Measurements from ENCODE around the gene RGP1. TPM values are rescaled to one million over a fixed set of nuclear protein-coding genes. Genes with fewer than 3 reads are reported as not detected.
A peak's percentile ranks its signal among the peaks of the same experiment; 100 is the strongest.

The RGP1 gene
- total and polyA plus RNA-seq, 9 of the 15 experiments (the other 6 are each of a cell fraction or from before 2014, with no cell fraction given): 0.42 to 13.8 (median 6.7) TPM

DNA sequence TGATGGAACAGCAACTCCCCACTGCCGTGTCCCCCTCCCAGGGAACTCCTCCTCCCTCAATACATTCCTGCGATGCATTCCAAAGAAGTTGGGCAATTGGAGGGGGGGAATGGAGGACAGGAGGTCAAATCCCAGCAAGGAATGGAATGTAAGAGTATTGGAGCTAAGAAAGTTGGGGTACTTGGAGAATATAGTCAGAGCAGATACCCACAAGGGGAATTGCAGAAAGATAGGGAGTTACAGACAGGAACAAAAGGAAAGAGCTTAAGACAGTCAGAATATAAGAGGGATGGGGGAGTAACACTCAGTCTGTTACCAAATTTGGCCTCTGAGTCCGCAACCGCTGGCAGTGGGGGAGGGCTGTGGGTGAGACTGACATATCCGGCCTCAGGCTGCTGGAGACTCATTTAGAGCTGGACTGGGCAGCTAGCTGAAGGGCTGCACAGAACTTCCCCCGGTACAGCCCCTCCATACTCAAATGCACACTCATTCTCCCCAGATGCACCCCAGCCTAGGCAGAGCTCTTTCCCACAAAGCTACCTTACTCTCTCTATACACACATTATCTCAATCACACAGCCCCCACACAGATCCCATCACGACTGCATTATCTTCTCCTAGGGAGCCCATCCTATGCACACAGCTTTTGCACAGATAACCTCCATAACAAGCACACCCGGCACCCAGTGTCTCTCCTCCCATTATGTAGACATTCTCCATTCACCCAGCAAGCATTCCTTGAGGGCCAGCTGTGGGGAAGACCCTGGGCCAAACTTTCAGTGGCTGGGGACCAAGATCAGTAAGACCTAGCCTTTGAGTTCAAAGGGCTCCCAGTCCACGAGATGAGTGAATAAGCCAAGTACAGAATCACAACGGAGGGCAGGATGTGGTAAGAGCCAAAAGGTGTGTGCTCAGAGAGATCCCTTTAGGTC is 20.8 kb upstream of the RGP1 start (continued):
- TF ChIP-seq ZNF395 (CRISPR knock-in tag; IDR thresholded peaks at IDR 0.05) (peak; percentile 77), IRF2 (CRISPR knock-in tag; IDR thresholded peaks at IDR 0.05) (no peak), ETV5 (CRISPR knock-in tag; IDR thresholded peaks at IDR 0.05; ENCODE audit: low read depth) (peak; percentile 73), TCFL5 (CRISPR knock-in tag; conservative IDR thresholded peaks at IDR 0.05) (no peak), SMARCC2 (IDR thresholded peaks at IDR 0.05; ENCODE audit: low read depth) (peak; percentile 53; the same call in 1 of the 2 replicates), TEAD4 (IDR thresholded peaks at IDR 0.05; ENCODE audit: low read length) (peak; percentile 92), TEAD4 (CRISPR knock-in tag; IDR thresholded peaks at IDR 0.05; ENCODE audit: borderline replicate concordance) (no peak), MXI1 (IDR thresholded peaks at IDR 0.05; ENCODE audit: low read depth, low read length) (0 out of 2 replicates have a peak, but pooled peaks have one; percentile 11), TOE1 (IDR thresholded peaks at IDR 0.05; ENCODE audit: borderline replicate concordance) (0 out of 2 replicates have a peak, but pooled peaks have one; percentile 38), TOE1 (CRISPR knock-in tag; IDR thresholded peaks at IDR 0.05; ENCODE audit: borderline replicate concordance, low read depth) (no peak), JUND (IDR thresholded peaks at IDR 0.05; ENCODE audit: borderline replicate concordance, low read depth, low read length) (no peak; the same call in 1 of the 2 replicates), JUND (tag; IDR thresholded peaks at IDR 0.05; ENCODE audit: borderline replicate concordance, low read depth, low read length) (peak; percentile 55; the same call in 1 of the 3 replicates), NR2C2 (CRISPR knock-in tag; IDR thresholded peaks at IDR 0.05) (no peak), NR2C2 (tag; IDR thresholded peaks at IDR 0.05) (peak; percentile 76), TFAP4 (CRISPR knock-in tag; IDR thresholded peaks at IDR 0.05; ENCODE audit: borderline replicate concordance) (peak; percentile 52; the same call in 1 of the 2 replicates), ATF2 (CRISPR knock-in tag; IDR thresholded peaks at IDR 0.05) (no peak), TAF7 (tag; IDR thresholded peaks at IDR 0.05) (peak; percentile 27; the same call in 1 of the 2 replicates), RBBP5 (IDR thresholded peaks at IDR 0.05; ENCODE audit: borderline replicate concordance, insufficient read depth, low read length, poor library complexity, severe bottlenecking) (no peak)
- TF ChIP-seq, protein P1, sequence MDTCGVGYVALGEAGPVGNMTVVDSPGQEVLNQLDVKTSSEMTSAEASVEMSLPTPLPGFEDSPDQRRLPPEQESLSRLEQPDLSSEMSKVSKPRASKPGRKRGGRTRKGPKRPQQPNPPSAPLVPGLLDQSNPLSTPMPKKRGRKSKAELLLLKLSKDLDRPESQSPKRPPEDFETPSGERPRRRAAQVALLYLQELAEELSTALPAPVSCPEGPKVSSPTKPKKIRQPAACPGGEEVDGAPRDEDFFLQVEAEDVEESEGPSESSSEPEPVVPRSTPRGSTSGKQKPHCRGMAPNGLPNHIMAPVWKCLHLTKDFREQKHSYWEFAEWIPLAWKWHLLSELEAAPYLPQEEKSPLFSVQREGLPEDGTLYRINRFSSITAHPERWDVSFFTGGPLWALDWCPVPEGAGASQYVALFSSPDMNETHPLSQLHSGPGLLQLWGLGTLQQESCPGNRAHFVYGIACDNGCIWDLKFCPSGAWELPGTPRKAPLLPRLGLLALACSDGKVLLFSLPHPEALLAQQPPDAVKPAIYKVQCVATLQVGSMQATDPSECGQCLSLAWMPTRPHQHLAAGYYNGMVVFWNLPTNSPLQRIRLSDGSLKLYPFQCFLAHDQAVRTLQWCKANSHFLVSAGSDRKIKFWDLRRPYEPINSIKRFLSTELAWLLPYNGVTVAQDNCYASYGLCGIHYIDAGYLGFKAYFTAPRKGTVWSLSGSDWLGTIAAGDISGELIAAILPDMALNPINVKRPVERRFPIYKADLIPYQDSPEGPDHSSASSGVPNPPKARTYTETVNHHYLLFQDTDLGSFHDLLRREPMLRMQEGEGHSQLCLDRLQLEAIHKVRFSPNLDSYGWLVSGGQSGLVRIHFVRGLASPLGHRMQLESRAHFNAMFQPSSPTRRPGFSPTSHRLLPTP (IDR thresholded peaks at IDR 0.05; ENCODE audit: borderline replicate concordance, extremely low read depth, insufficient read length): no peak
